LHCN-M2 (cell line): ENCODE measurements around the gene PYGB. TPM values are rescaled to one million over a fixed set of nuclear protein-coding genes. Genes with fewer than 3 reads are reported as not detected.
"Not testable (repeated sequence)": the region's sequence is repeated elsewhere in the genome, so short reads cannot be mapped to it uniquely, and the experiment has no call there.

Source experiments
- DNase-seq: peaks from one replicate; pipeline ENCODE4 v3.0.0-alpha.2; 2012; ENCODE audit warnings: low read depth
- total RNA-seq: library from RNA; depleted of rRNA; stranded (reverse); fragments of >200 nt; gene quantifications from 2 replicates; pipeline ENCODE4 v1.2.3, GENCODE V29; 2014

PYGB gene
- total RNA-seq, 1 experiment from 2014 or later: 149 TPM

DNA sequence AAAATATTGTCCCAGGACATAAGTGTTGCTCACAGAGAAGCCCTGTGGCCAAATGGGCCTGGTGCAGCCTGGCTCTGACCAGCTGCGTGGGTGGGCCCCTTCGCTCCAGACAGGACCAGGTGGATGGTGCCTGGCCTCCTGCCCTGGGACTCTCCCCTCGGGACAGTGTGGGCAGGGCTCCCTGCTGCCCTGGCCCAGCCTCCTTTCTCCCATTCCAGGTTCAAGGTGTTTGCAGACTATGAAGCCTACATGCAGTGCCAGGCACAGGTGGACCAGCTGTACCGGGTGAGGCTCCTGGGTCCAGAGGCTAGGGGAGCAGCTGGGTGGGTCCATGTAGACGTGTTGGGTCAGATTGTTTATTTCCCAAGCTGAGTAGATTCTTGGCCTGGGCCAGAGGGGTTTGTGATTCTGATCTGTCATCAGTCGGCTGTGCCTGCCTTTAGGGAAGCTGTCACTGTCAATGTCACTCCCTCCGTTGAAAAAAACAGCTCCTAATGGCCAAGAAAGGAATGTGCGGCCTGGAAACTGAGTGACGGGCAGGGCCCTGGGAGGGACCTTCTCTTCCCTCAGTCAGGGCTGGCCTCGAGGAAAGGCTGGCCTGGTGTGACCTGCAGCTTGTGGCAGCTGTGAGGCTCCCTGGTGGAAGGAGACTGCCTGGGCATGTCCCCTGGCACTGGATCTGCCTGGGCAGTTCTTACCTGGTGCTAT lies 47.7 kb downstream of the PYGB start:
- no peak for DNase-seq

DNA sequence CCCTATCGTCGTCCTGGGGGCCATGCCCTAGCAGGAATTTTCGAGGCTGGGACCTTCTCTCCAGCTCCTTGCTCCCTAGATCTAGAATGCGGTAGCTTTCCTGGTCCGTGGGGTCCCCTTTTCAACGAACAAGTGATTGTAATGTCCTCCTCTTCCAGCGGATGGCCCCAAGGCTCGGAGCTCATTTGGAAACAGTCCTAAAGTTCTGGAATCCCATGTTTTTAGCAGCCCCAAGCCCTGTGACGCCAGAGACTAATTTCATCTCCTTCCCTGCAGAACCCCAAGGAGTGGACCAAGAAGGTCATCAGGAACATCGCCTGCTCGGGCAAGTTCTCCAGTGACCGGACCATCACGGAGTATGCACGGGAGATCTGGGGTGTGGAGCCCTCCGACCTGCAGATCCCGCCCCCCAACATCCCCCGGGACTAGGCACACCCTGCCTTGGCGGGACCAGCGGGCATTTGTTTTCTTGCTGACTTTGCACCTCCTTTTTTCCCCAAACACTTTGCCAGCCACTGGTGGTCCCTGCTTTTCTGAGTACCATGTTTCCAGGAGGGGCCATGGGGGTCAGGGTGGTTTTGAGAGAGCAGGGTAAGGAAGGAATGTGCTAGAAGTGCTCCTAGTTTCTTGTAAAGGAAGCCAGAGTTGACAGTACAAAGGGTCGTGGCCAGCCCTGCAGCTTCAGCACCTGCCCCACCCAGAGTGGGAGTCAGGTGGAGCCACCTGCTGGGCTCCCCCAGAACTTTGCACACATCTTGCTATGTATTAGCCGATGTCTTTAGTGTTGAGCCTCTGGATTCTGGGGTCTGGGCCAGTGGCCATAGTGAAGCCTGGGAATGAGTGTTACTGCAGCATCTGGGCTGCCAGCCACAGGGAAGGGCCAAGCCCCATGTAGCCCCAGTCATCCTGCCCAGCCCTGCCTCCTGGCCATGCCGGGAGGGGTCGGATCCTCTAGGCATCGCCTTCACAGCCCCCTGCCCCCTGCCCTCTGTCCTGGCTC lies 48.5 kb downstream of the PYGB start:
- no peak for DNase-seq

DNA sequence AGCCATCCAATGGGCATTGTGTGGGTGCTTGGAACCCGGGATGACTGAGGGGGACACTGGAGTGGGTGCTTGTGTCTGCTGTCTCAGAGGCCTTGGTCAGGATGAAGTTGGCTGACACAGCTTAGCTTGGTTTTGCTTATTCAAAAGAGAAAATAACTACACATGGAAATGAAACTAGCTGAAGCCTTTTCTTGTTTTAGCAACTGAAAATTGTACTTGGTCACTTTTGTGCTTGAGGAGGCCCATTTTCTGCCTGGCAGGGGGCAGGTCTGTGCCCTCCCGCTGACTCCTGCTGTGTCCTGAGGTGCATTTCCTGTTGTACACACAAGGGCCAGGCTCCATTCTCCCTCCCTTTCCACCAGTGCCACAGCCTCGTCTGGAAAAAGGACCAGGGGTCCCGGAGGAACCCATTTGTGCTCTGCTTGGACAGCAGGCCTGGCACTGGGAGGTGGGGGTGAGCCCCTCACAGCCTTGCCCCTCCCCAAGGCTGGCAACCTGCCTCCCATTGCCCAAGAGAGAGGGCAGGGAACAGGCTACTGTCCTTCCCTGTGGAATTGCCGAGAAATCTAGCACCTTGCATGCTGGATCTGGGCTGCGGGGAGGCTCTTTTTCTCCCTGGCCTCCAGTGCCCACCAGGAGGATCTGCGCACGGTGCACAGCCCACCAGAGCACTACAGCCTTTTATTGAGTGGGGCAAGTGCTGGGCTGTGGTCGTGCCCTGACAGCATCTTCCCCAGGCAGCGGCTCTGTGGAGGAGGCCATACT lies 49.4 kb downstream of the PYGB start:
- no peak for DNase-seq

DNA sequence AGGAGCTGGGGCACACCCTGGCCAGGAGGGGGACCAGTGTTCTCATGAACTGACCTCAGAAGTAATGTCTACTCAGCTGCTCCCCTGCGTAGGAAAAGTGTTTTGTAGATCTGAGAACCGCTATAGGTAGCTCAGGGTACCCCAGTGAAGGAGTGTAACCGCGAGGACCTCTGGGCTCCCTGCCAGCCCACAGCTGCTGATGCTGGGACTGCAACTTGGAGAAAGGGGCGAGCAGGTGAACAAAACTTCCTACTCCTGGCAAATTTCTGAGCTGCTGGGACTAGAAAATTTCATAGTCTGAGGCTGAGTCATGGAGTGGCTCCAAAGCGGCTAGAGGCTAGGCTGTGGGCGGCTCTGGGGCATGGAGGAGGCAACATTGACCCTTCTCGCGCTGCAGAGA lies 51.9 kb downstream of the PYGB start:
- DNase-seq: peak; percentile 61

DNA sequence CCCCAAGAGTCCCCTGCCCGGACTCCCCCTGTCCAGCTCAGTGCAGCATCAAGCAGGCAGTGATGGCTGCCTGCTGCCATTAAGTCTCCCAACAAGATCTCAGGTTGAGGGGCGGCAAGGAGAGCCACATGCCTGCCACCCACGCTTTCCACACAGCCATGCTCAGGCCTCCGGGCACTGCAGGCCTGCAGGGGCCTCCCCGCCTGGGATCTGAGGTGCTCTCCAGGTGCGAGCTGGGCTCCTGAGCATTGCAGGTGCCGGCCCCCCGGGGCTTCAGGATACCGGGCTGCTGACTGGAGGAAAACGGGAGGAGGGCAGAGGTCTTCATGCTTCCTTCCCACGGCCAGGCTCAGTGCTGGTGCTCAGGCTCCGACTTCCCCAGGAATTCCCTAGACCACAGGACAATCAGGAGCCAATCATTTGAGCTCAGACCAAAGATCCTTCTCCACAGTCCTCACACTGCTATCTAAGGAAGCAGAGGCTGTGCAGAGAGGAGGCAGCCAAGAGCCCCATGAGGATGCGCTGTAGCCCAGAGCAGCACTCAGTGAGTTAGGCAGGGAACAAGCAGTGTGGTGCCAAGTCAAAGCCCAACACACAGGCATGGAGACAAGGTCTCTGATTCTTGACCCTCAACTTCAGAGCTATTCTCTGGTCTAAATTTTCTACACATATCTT lies 52.7 kb downstream of the PYGB start:
- no peak for DNase-seq

DNA sequence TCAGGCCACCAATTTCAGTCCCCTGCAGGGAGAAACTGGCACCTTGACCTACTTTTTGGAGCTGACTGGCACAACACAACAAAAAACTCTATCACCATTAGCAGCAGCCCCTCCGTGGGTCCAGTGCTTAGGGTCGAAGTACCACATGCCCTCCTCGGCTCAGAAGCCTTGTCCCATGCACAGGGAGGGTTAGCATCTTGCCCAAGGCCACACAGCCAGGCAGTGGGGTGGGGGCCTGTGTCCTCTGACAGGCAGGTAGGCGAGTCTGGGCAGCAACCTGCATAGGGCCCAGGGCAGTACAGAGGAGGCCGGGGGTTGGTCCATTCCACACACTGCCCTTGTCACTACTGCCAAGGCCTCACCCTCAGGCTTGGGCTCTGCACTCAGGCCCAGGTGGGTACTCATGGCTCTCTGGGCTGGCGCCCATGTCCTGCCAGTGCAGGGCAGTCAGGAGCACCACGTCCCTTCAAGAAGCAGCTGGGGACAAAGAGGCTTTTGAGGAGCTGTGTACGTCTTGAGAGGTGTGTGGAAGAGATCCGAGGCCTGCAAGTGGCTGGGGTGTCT lies 53.6 kb downstream of the PYGB start:
- no peak for DNase-seq

DNA sequence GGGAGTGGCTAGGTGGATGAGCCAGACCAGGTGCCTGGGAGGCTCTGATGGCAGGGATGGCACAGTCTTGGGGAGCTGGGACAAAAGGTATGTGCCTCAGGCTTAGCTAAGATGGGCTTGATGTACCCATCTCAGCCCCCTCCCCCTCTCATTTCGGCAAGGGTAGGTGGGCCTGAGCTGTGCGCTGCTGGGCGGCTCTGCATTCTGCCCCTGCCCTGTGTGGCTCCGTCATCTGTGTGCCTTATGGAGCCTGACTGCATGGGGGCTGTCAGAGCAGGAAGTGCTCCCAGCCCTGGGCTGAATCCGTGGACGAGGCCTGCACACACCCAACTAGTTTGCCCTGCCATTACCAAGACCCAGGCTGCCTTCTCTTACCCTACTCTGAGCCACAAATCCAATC lies 54.7 kb downstream of the PYGB start:
- no peak for DNase-seq

DNA sequence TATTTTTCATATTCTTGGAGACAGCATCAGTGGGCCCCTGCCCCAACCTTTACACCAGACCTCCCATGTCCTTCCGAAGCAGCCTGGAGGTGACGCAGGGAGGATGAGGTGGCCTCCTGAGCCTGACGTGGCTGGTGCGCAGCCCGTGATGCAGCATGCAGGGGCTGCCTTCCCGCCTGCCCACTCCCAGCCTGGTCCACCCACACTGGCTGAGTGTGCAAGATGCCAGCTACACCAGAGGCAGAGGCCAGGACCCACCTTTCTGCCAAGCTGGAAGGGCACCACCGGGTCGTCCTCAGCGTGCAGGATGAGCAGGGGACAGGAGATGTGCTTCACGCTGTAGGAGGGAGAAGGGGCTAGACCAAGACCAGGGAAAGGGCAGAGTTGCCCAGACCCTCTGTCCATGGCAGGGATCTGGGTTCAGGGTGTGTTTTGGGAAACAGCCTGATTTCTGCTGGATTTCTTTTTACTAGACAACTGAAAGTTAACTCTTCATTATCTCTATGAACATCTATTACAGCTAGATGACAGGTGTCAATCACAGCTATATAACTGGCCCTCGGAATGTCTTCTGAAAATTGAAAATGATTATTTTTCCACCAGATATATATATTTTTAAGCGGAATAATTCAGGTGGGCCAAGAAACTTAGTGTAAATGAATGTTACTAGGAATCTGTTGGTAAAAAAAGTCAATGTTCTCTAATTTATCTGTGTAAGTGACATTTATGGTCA lies 55.6 kb downstream of the PYGB start:
- DNase-seq: no peak

DNA sequence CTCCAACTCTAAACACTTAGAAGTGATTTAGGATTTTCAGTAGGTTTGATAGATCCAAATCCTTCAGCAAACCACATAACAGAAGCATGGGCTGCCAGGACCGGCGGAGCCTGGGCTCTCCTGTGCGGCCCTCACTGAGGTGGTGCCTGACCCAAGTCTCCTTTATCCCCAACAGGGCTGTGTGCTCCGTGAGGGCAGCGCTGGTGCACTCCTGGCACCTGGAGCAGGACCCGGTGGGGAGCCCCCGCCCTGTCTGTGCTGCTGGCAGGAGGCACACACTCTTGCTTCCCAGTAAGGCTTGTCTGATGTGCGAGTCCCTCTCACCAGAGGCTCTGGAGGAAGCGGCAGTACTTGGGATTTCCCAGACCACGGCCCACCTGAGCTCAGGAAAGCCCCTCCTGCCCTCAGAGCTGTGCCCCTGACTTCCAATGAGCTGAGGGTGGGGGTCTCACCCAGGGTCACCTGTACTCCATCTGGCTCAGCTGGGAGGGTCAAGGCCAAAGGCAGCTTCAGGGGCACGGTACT lies 56.2 kb downstream of the PYGB start:
- no peak for DNase-seq

DNA sequence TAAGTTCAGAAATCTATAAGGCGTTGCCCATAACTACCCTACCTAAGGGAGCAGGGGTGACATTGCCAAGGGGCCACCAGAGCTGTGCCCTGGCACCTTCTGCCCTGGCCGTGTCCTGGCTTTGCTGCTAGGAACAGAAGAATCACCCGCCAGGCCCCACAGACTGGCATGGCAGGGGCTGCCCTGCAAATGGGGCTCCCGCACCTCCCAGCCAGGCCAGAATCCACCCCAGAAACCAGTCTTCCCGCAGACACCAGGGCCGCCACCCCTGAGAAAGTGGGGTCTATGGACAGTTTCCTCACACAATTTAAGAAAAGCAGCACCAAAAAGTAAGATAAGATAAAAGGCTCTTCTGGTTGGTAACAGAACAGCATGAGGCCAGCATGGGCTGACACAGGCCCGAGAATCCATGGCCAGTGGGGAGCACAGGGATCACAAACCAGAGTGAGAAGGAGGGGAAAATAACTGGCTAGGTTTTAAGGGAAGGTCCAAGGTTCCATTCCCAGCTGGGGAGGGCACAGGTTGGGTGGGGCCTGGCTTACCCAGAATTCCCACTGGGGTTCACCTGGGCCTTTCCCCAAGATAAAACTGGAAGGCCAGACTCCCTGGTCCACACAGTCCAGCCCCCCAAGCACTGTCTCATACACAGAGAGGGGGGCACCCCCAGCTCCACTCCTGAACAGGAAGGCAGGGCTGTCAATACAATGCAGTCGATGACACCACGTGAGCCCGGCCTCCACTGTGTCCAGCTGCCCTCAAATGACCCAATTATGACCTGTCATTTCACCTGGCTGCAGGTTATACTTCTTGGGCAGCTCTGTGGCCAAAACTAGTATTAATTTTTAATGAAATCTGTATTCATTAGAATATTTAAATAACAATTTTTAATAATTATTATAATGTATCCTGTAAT lies 59.4 kb downstream of the PYGB start:
- no peak for DNase-seq

DNA sequence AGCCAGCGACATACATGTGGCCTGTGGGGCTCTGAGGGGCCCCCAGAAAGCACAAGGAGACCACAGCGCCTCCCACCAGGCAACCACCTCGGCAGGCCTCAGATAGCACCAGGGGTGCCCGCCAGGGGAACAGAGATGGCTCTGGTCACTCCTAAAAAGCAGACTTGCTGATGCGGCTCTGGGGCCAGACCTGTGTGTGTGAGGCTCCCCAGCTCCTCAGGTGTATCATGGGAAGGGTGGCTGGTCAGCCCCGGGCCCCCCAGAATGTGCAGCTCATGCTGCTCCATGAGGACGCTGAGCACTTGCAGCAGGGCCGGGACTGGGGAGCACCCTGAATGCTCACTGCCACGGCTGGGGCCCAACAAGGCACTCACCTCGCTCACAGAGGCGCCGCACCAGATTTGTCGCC lies 60.2 kb downstream of the PYGB start:
- DNase-seq: no peak

DNA sequence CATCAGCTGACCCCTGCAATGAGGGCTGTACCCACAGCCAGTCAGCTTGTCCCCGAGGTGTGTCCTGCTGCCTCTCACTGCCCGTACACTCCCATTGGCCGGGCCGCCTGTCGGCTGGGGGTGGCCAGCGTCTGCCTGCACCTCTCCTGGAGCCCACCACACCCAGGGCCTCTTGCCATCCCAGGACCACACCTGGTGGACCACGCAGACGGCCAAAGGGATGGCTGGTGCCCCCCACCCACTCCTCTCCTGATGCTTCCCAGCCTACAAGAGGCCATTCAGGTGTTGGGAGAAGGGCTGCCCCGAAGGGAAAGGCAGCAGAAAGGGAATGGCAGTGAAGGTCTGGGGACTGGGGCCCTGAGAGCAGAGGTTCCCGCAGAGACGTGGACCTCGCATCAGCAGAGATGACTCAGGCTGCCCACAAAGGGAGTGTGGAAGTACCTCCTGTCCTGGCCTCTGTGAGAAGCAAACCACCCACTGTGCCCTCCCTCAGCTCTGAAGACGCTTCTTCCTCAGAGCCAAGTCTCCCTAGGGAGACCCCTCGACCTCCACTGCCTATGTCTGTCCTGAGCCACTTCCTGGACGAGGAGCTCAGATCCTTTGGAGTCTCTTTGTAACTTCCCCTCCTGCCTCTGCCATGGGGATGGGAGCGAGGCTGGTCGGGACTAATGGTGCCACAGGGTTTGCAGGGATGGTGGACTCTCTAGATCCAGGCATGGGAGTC lies 60.9 kb downstream of the PYGB start:
- DNase-seq: peak; percentile 80

DNA sequence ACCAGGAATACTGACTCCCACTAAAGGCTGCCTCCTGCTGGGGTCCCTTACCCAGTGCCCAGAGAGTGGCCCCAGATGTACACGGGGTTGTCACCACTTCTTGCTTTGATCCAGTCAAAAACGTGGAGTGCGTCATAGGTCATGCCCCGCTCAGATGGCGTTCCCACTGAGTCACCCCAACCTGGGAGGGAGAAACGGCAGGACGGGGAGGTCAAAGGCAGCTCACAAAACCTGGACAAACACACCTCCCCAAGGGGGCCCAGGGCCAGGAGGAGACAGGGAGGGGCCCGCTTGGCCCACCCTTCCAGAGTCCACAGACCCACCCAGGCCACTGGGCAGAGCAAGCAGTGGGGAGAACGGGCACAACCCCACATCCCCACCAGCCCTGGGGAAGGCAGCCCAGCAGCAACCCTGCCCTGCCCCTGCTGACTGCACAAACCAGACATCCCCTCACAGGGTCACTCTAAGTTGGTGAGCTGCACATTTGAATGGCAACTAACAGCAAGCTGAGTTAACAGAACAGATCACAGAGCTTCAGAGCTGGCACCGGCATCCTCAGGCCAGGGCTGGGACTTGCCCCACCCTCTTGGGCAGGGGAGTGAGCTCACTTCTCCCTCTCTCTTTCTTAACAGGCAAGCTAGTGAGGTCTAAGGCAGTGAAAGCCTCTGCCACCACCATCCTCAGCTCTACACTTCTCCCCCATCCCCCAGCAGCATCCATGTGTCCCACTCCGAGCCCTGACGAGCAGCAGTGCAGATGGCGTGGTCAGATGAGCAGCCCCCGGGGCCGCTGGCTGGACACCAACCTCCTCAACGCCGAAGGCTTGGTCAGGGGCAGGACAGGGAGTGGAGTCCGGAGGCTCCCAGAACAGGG lies 61.7 kb downstream of the PYGB start:
- DNase-seq: peak; percentile 86

DNA sequence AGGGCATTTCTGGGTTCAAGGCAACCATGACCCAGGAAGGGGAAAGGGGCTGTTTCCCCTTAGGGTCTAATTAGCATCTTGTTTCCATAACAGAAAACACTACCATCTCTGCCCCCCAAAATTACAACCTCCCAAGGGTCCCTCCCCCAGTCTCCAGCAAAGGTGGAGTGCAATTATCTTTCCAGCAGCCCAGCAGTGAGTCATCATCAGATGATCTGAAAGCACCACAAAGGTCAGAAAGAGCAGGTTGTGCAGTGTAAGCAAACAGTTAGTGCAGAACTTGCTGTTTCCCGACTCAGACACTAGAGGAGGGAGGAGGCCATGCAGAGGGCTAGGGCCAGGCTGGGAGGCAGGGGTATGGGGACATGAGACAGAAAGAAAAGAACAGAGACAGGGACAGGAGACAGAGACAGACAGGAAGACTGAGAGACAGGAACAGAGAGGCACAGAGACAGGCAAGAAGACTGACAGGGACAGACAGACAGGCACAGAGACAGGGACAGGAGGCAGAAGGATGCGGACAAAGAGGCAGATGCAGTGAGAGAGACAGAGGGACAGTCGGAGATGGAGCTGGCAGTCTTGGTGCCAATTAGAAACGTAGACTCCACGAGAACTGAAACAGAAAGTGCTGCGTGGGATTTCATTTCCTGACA lies 62.5 kb downstream of the PYGB start:
- DNase-seq: peak; percentile 97

DNA sequence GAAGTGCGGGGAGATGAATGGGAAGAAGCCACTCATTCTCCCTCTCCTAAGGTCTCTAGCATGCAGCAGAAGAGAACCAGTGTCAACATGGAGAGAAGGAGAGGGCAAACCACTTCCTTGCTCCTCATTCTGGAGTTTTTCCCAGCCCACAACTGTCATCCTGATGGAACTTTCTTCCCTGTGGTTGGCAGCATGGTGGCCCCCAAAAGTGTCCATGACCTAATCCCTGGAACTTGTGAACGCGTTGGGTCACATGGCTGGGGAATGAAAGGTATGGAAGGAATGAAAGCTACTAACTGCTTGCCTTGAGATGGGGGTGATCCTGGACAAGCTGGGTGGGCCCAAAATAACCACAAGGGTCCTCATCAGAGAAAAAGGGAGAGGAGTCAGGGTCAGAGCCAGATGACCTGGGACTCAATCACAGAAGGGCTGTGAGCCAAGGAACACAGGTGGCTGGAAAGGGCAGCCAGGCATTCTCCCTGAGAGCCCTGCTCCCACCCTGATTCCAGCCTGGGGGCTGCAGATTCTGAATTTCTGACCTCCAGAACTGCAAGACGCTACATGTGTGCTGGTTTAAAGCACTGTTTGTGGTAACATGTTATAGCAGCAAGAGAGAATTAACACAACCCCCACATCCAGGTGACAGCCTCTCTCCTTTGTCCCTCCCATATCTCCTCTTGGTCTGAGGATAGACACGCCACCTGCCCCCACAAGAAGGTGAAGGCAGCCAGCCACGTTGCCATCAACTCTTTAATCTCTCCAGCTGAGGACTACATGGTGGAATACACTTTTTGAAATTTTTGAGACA lies 63.2 kb downstream of the PYGB start:
- DNase-seq: peak; percentile 62

DNA sequence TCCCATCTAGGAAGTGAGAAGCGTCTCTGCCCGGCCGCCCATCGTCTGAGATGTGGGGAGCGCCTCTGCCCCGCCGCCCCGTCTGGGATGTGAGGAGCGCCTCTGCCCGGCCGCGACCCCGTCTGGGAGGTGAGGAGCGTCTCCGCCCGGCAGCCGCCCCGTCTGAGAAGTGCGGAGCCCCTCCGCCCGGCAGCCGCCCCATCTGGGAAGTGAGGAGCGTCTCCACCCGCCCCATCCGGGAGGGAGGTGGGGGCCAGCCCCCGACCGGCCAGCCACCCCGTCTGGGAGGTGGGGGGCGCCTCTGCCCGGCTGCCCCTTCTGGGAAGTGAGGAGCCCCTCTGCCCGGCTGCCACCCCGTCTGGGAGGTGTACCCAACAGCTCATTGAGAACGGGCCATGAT lies 64.8 kb downstream of the PYGB start:
- not testable (repeated sequence) for DNase-seq
